ENCODE measurements around the gene PPP6C.
"Not testable (repeated sequence)": the region's sequence is repeated elsewhere in the genome, so short reads cannot be mapped to it uniquely, and the experiment has no call there.

The PPP6C gene

GRCh38 chr9:125181756-125182155 lies 7.8 kb downstream of the PPP6C start:
- DNase-seq (ENCODE audit: low read depth) = not testable (repeated sequence)

DNA sequence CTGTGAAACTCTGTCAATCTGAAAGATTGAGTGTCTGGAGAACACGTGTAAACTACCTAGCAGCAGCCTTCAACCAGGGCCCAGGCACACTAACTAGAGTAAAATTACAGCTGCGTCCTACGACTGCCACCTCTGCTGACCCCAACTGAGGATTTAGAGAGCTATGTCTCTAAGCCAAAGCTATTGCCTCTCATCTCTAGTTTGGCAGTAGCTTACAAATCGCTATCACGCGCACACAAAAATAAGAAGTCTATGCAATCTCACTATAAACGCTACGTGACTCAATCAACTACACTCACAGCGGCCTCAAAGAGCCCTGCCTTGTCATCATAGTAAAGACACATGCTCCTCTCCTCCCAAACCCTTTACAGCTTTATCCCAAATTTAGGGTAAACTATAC lies 8.7 kb downstream of the PPP6C start:
- no peak for DNase-seq (ENCODE audit: low read depth)

GRCh38 chr9:125179776-125180175 lies 9.8 kb downstream of the PPP6C start:
- not testable (repeated sequence) for DNase-seq (ENCODE audit: low read depth)

- no peak for DNase-seq (ENCODE audit: low read depth)
These were observed 11.7 kb downstream of the PPP6C start for GRCh38 chr9:125177888-125178287.

- DNase-seq (ENCODE audit: low read depth) = no peak
These were observed 13.0 kb downstream of the PPP6C start for GRCh38 chr9:125176636-125177035.

DNA sequence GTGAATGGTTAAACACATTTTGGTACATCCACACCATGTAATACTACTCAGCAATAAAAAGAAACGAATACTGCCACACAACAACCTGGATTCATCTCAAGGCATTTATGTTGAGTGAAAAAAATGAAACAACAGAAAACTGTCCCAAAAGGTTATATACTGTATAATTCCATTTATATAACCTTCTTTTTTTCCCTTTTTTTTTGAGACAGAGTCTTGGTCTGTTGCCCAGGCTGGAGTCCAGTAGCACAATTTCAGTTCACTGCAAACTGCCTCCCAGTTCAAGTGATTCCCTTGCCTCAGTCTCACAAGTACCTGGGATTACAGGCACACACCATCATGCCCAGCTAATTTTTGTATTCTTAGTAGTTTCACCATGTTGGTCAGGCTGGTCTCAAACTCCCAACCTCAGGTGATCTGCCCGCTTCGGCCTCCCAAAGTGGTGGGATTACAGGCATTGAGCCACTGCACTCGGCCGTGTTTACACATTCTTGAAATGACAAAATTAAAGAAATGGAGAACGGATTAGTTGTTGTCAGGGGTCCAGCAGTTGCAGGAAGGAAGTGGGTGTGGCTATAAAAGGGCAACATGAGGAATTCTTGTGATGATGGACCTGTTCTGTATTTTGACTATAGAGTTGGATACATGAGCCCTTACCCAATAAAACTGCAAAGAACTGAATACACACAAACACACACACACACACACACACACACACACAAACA lies 17.4 kb downstream of the PPP6C start:
- no peak for DNase-seq (ENCODE audit: low read depth)

- DNase-seq (ENCODE audit: low read depth) = no peak
These were observed 19.7 kb downstream of the PPP6C start for GRCh38 chr9:125169895-125170294.

DNA sequence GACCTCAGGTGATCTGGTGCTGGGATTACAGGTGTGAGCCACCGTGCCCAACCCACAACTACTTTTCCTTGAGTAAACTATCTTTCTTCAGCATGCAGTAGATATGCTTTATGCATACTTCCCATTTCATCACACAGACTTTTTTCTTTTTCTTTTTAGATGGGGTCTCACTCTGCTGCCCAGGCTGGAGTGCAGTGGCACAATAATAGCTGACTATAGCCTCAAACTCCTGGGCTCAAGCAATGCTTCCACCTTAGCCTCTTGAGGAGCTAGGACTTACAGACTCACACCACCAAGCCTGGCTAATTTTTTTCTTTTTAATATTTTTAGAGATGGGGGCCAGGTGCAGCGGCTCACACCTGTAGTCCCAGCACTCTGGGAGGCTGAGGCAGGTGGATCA lies 22.8 kb downstream of the PPP6C start:
- DNase-seq (ENCODE audit: low read depth) = no peak

DNA sequence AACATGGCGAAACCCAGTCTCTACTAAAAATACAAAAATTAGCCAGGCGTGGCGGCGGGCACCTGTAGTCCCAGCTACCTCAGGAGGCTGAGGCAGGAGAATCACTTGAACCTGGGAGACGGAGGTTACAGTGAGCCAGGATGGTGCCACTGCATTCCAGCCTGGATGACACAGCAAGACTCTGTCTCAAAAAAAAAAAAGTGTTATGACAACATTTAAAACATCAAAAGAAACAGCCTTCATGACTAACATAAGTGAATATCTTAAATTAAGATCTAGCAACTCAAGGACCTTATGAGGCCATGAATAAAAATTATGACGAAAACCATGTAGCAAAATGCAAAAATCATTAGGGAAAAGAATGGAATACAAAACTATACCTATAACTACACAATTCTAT lies 26.7 kb downstream of the PPP6C start:
- not testable (repeated sequence) for DNase-seq (ENCODE audit: low read depth)

GRCh38 chr9:125161284-125161918 lies 28.2 kb downstream of the PPP6C start:
- no peak for DNase-seq (ENCODE audit: low read depth)

GRCh38 chr9:125160750-125161149 lies 28.9 kb downstream of the PPP6C start:
- DNase-seq (ENCODE audit: low read depth) = no peak

GRCh38 chr9:125156551-125156950 lies 33.1 kb downstream of the PPP6C start:
- DNase-seq (ENCODE audit: low read depth) = no peak

- DNase-seq (ENCODE audit: low read depth) = no peak
These were observed 35.8 kb downstream of the PPP6C start for GRCh38 chr9:125153712-125154367.

DNA sequence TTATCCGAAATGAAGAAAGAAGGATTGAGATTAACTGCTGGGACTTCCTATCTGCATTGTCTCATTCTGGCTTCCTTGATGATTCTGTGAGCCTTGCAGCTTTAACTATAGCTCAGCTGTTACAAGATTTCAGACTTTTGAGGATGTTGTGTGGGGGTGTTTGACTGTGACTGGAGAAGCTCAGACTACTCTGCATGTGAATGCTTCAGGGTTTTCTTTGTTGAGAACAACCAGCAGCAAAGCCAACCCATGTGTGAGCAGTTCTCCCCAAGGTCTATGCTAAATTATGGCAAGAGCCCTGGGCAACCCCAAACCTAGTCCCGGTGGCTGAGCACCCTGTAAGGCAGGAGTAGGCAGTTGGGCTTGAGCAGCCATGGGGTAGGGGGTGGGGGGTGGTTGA lies 37.9 kb downstream of the PPP6C start:
- DNase-seq (ENCODE audit: low read depth) = no peak

DNA sequence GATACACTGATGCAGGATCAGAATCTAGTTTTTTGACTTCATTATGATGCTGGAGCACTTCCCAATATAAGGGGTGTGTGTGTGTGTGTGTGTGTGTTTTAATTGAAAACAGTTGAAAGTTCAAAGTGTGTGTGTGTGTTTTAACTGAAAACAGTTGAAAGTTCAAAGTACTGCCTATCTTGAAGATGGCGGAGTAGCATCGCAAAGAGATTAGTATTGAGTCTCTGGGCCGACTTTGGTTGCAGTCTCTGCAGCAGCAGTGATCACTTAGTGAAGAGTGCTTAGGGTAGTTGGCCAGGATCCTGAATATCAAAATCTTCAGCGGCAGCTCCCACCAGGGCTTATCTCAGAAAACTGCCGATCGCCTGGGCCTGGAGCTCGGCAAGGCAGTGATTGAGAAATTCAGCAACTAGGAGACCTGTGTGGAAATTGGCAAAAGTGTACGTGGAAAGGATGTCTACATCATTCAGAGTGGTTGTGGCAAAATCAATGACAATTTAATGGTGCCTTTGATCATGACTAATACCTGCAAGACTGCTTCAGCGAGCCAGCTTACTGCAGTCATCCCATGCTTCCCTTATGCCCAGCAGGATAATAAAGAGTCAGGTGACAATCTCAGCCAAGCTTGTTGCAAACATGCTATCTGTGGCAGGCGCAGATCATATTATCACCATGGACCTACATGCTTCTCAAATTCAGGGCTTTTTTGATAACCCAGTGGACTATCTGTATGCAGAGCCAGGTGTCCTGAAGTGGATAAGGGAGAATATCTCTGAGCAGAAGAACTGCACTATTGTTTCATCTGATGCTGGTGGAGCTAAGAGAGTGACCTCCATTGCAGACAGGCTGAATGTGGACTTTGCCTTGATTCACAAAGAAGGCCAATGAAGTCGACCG lies 39.0 kb downstream of the PPP6C start:
- DNase-seq (ENCODE audit: low read depth) = no peak

- no peak for DNase-seq (ENCODE audit: low read depth)
These were observed 42.1 kb downstream of the PPP6C start for GRCh38 chr9:125147401-125147951.

DNA sequence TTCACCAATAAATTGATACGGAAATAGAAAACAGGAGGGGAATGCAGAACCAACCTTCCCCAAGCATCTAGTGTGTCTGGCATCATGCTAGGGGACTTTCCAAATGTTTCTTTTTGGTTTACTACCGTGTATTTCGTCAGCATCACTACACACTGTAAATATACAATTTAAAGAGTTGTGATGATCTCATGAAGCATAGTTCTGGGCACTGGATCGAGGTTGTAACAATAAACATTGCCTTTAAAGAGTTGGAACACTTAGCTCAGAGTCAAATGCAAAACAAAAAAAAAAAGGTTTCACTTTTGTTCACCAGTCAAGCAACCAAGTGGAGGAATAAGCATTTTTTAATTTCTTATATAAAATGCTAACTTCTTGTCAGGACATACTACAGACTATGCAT lies 43.4 kb downstream of the PPP6C start:
- DNase-seq (ENCODE audit: low read depth) = no peak

DNA sequence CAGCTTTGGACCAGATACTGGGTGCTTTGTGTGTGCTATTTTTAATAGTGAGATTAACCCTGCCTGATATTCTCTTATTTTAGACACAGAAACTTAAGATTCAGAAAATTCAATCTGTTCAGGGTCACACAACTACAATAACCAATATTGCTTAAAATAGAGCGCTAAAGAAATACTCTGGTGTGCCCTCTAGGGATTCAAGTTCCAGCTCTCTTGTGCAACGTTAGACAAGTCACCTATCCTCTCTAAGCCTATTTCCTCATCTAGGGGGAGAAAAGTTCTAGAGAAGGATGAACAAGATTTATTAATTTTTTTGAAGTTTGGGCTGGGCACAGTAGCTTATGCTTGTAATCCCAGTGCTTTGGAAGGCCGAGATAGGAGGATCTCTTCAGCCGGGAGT lies 44.2 kb downstream of the PPP6C start:
- no peak for DNase-seq (ENCODE audit: low read depth)

- DNase-seq (ENCODE audit: low read depth) = peak; percentile 99
These were observed 46.1 kb downstream of the PPP6C start, which contains the start of gene SCAI for GRCh38 chr9:125143377-125144090. TSS of gene SCAI (minus strand) at chr9:125143528. CDS start at chr9:125143437, 91 bp downstream.

DNA sequence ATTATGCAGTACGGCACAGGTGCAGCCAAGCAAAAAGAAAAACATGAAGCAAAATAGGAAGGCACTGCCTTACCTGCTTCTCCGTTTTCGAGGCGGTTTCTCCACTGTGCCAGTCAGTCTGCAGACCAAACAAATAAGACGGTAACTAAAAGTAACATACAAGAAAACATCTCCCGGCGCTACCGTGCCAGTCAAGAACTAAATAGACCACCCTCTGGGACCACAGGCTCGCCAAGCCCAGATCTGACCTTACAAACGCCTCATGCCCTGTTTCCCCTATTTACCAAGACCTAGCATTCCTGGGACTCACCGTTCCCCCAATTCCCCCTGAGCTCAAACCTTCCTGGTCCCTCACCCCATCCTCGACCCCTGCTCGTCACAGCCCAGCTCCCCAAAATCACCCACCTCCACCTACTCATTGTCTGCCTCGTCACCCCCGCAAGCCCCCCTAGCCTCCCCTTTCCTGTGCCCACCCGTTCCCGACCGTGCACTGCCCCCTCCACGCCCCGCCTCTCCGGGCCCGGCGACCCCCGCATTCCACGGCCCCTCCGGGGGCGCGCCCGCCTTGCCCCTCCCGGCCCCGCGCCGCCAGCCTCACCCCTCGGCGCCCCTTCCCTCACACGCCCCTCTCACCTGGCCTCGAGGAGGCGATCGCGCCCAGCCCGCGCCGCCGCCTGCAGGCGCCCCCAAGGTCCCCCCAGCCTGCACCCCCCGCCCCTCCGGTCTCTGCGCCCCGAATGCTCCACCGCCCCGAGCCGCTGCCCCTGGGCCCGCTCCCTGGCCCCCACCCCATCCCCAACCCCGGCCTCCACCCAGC lies 46.8 kb downstream of the PPP6C start:
- no peak for DNase-seq (ENCODE audit: low read depth)
